ENCODE results near the gene MORF4L1.
"Not testable (repeated sequence)": the region's sequence is repeated elsewhere in the genome, so short reads cannot be mapped to it uniquely, and the experiment has no call there.

The MORF4L1 gene

DNA sequence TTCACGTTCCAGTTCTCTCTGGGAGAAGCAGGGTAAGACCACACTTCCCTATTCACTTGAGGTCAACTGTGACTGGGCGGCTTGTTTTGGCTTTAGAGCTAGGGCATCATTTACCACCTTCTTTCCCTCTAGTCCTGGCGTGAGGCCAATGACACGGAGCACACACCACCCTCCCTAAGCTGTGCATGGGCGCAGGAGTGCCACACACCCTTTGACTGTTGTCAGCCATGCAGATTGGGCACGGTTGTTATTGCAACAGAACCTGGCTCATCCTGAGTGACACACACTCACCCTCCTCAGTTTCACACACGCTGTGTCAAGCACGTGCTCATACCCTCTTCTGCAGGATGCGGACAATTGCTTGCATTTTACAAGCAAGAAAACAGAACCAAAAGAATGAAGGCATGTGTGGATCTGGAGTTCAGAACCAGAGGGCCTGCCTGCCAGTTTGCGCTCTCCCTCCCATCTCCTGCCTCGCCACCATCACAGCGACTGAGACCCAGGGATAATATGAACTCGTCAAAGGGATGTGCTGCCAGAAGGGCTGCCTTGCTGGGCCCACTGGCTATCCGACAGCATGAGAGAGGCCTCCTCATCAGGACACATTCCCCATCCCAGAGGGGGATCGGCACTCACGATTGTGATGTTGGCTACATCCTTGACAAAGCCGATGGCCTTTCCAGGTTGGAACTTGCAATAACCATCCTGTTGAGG is 54.5 kb downstream of the MORF4L1 start:
- Histone ChIP-seq H3K4me2 (ENCODE audit: low read length) (no peak overlapping the region), H4K12ac (ENCODE audit: low read depth, low read length) (no peak overlapping the region), H3K18ac (ENCODE audit: low read length) (no peak overlapping the region), H3K79me2 (ENCODE audit: control insufficient read depth, insufficient read depth, low read length, poor library complexity) (no peaks in the 10 kb centered on the region), H3K9me3 (ENCODE audit: insufficient read depth, low read depth, low read length) (peaks cover 1% of the 10 kb centered on the region), H3K4me3 (ENCODE audit: low read depth, low read length) (no peak overlapping the region), H3K14ac (ENCODE audit: low read length) (no peak overlapping the region), H2AFZ (ENCODE audit: insufficient read depth, low read length, poor library complexity) (no peak overlapping the region), H4K8ac (ENCODE audit: low read depth, low read length) (no peak overlapping the region), H3K36me3 (ENCODE audit: control insufficient read depth in 1 of 2, insufficient read depth in 2 of 2, low read length in 2 of 2) (peaks cover 24 to 36% of the 10 kb centered on the region in 2 experiments), H3K23ac (ENCODE audit: low read length) (no peak overlapping the region), H4K91ac (ENCODE audit: low read depth, low read length) (no peak overlapping the region), H2BK12ac (ENCODE audit: low read length) (no peak overlapping the region), H3K27ac (ENCODE audit: low read depth, low read length) (no peak overlapping the region), H3K27me3 (ENCODE audit: insufficient read depth, low read length) (no peaks in the 10 kb centered on the region), H2BK5ac (ENCODE audit: low read depth, low read length, poor library complexity) (no peak overlapping the region), H3K4ac (ENCODE audit: low read depth, low read length) (no peak overlapping the region), H3K4me1 (ENCODE audit: control insufficient read depth in 1 of 2, insufficient read depth in 2 of 2, low read length in 2 of 2) (no peaks in the 10 kb centered on the region), H2AK5ac (ENCODE audit: low read length) (no peak overlapping the region), H3K9ac (ENCODE audit: low read length) (no peak overlapping the region), H3K79me1 (ENCODE audit: low read length) (no peaks in the 10 kb centered on the region), H2BK120ac (ENCODE audit: insufficient read depth, low read length, poor library complexity) (no peak overlapping the region)
- no peak for DNase-seq
- no CpG with 5 or more reads among the region's 17 CpGs for whole genome bisulfite sequencing (ENCODE audit: extremely low coverage, insufficient coverage, insufficient read length)

DNA sequence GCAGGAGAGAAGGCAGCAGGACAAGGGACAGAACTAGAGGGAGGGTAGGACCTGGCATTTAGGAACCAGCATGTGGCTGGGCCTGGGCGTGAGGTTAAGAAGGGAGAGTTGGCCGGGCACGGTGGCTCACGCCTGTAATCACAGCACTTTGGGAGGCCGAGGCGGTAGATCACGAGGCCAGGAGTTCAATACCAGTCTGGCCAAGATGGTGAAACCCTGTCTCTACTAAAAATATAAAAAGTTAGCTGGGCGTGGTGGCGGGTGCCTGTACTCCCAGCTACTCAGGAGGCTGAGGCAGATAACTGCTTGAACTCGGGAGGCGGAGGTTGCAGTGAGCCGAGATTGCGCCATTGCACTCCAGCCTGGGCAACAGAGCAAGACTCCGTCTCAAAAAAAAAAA is 55.5 kb downstream of the MORF4L1 start:
- H4K91ac ChIP-seq (ENCODE audit: low read depth, low read length); H3K23ac ChIP-seq (ENCODE audit: low read length); H4K12ac ChIP-seq (ENCODE audit: low read depth, low read length); H3K27ac ChIP-seq (ENCODE audit: low read depth, low read length); H3K4me1 ChIP-seq (ENCODE audit: control insufficient read depth in 1 of 2, insufficient read depth in 2 of 2, low read length in 2 of 2); H3K18ac ChIP-seq (ENCODE audit: low read length); H3K79me1 ChIP-seq (ENCODE audit: low read length); H3K9ac ChIP-seq (ENCODE audit: low read length); H4K8ac ChIP-seq (ENCODE audit: low read depth, low read length); H2BK12ac ChIP-seq (ENCODE audit: low read length); H2BK5ac ChIP-seq (ENCODE audit: low read depth, low read length, poor library complexity); H3K9me3 ChIP-seq (ENCODE audit: insufficient read depth, low read depth, low read length); H3K79me2 ChIP-seq (ENCODE audit: control insufficient read depth, insufficient read depth, low read length, poor library complexity); H2AK5ac ChIP-seq (ENCODE audit: low read length); H3K4me2 ChIP-seq (ENCODE audit: low read length); H3K14ac ChIP-seq (ENCODE audit: low read length); DNase-seq; H3K27me3 ChIP-seq (ENCODE audit: insufficient read depth, low read length); H2AFZ ChIP-seq (ENCODE audit: insufficient read depth, low read length, poor library complexity); H3K4ac ChIP-seq (ENCODE audit: low read depth, low read length); H3K4me3 ChIP-seq (ENCODE audit: low read depth, low read length); H2BK120ac ChIP-seq (ENCODE audit: insufficient read depth, low read length, poor library complexity): not testable (repeated sequence)
- H3K36me3 ChIP-seq (ENCODE audit: control insufficient read depth in 1 of 2, insufficient read depth in 2 of 2, low read length in 2 of 2) = peaks cover 18 to 28% of the 10 kb centered on the region in 2 experiments
- WGBS (ENCODE audit: extremely low coverage, insufficient coverage, insufficient read length) = no CpG with 5 or more reads among the region's 14 CpGs

DNA sequence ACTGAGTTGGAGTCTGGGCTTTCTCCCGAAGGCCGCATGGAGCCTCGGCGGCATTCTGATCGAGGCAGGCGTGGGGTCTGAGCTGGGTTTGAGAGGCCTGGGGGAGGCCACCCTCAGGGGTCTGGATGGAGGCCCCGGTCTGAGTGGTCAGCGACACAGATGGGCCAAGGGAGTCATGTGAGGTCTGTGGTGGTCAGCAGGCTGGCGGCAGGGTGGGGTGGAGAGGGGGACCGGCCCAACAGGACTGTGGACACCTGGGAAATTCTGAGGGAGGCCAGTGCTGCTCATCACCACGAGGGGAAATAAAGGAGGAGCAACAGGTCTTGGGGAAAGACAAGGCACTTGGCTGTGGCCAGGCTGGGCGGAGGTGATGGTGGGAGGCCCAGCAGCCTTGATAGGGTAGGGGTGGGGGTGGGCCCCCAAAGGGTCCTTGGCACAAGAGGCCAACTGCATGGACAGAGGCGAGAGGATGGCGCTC is 56.0 kb downstream of the MORF4L1 start:
- no CpG with 5 or more reads among the region's 14 CpGs for WGBS (ENCODE audit: extremely low coverage, insufficient coverage, insufficient read length)
- Histone ChIP-seq H2BK12ac (ENCODE audit: low read length) (no peak overlapping the region), H3K23ac (ENCODE audit: low read length) (no peak overlapping the region), H3K14ac (ENCODE audit: low read length) (no peak overlapping the region), H3K4me2 (ENCODE audit: low read length) (no peak overlapping the region), H3K79me1 (ENCODE audit: low read length) (no peaks in the 10 kb centered on the region), H2AK5ac (ENCODE audit: low read length) (no peak overlapping the region), H2AFZ (ENCODE audit: insufficient read depth, low read length, poor library complexity) (no peak overlapping the region), H2BK120ac (ENCODE audit: insufficient read depth, low read length, poor library complexity) (no peak overlapping the region), H4K12ac (ENCODE audit: low read depth, low read length) (no peak overlapping the region), H3K9ac (ENCODE audit: low read length) (no peak overlapping the region), H3K27me3 (ENCODE audit: insufficient read depth, low read length) (no peaks in the 10 kb centered on the region), H3K79me2 (ENCODE audit: control insufficient read depth, insufficient read depth, low read length, poor library complexity) (no peaks in the 10 kb centered on the region), H4K8ac (ENCODE audit: low read depth, low read length) (no peak overlapping the region), H3K36me3 (ENCODE audit: control insufficient read depth in 1 of 2, insufficient read depth in 2 of 2, low read length in 2 of 2) (peaks cover 14 to 26% of the 10 kb centered on the region in 2 experiments), H2BK5ac (ENCODE audit: low read depth, low read length, poor library complexity) (no peak overlapping the region), H4K91ac (ENCODE audit: low read depth, low read length) (no peak overlapping the region), H3K18ac (ENCODE audit: low read length) (no peak overlapping the region), H3K27ac (ENCODE audit: low read depth, low read length) (no peak overlapping the region), H3K4me1 (ENCODE audit: control insufficient read depth in 1 of 2, insufficient read depth in 2 of 2, low read length in 2 of 2) (no peaks in the 10 kb centered on the region), H3K4ac (ENCODE audit: low read depth, low read length) (no peak overlapping the region), H3K9me3 (ENCODE audit: insufficient read depth, low read depth, low read length) (peaks cover 3% of the 10 kb centered on the region), H3K4me3 (ENCODE audit: low read depth, low read length) (no peak overlapping the region)
- no peak for DNase-seq

DNA sequence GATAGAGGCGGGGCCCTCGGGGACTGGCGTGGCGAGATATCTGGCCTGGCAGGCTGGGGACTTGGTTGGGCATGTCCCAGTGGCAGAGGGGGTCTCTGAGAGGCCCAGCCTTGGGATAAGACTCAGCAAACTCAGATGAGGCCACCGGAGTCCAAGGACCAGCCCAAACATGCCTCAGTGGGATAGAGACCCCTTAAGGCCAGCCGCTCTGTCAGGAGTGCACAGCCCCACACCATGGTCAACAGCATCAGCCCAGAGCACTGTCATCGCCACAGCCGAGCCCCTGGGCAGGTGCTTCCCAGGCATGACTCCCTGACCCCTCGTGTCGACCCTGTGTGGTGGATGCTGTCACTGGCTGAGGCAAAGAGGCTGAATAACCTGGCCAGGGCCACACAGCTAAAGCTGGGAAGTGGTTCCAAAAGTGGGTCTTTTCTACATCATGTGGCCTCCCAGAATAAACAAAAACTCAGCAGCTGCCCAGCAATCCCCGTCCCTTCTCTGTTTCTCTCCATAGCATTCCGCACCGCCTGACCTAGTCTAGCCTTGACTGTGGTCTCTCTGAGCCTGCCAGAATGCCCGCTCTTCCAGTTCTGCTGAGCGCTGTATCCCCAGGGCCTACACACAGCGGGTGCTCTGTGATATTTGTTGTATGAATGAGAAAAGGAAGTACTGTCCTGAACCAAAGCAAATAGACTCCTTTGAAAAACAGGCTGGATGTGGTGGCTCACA is 57.0 kb downstream of the MORF4L1 start:
- Histone ChIP-seq H3K4me2 (ENCODE audit: low read length) (no peak overlapping the region), H4K8ac (ENCODE audit: low read depth, low read length) (no peak overlapping the region), H3K18ac (ENCODE audit: low read length) (no peak overlapping the region), H3K79me1 (ENCODE audit: low read length) (no peaks in the 10 kb centered on the region), H3K27me3 (ENCODE audit: insufficient read depth, low read length) (no peaks in the 10 kb centered on the region), H3K4ac (ENCODE audit: low read depth, low read length) (no peak overlapping the region), H2BK5ac (ENCODE audit: low read depth, low read length, poor library complexity) (no peak overlapping the region), H3K4me1 (ENCODE audit: control insufficient read depth in 1 of 2, insufficient read depth in 2 of 2, low read length in 2 of 2) (no peaks in the 10 kb centered on the region), H3K79me2 (ENCODE audit: control insufficient read depth, insufficient read depth, low read length, poor library complexity) (no peaks in the 10 kb centered on the region), H2BK120ac (ENCODE audit: insufficient read depth, low read length, poor library complexity) (no peak overlapping the region), H3K9me3 (ENCODE audit: insufficient read depth, low read depth, low read length) (peaks cover 3% of the 10 kb centered on the region), H3K14ac (ENCODE audit: low read length) (no peak overlapping the region), H2AK5ac (ENCODE audit: low read length) (no peak overlapping the region), H3K9ac (ENCODE audit: low read length) (no peak overlapping the region), H3K27ac (ENCODE audit: low read depth, low read length) (no peak overlapping the region), H2AFZ (ENCODE audit: insufficient read depth, low read length, poor library complexity) (no peak overlapping the region), H3K4me3 (ENCODE audit: low read depth, low read length) (no peak overlapping the region), H4K12ac (ENCODE audit: low read depth, low read length) (no peak overlapping the region), H3K23ac (ENCODE audit: low read length) (no peak overlapping the region), H4K91ac (ENCODE audit: low read depth, low read length) (no peak overlapping the region), H3K36me3 (ENCODE audit: control insufficient read depth in 1 of 2, insufficient read depth in 2 of 2, low read length in 2 of 2) (peaks cover 9 to 23% of the 10 kb centered on the region in 2 experiments), H2BK12ac (ENCODE audit: low read length) (no peak overlapping the region)
- WGBS (ENCODE audit: extremely low coverage, insufficient coverage, insufficient read length) = no CpG with 5 or more reads among the region's 16 CpGs
- peak in 1 of 2 donors; percentile 37 for DNase-seq
